Activated CD8-positive, alpha-beta memory T cell treated with anti-CD3 and anti-CD28 coated beads for 1 hour (primary cell): ENCODE results near the gene SSTR5.

Source experiments
- DNase-seq, 2 donors: peaks; one replicate each; pipeline ENCODE4 v3.0.0-alpha.2; 2020; ENCODE audit warnings: low read depth in 1 of 2; ENCODE audit errors: extremely low read depth in 1 of 2

Gene SSTR5

GRCh38 chr16:1038932-1039331, 33.6 kb upstream of the SSTR5 start:
- DNase-seq = no peak

GRCh38 chr16:1039762-1040161, 32.8 kb upstream of the SSTR5 start:
- DNase-seq = no peak

GRCh38 chr16:1040346-1040745, 32.2 kb upstream of the SSTR5 start:
- DNase-seq = no peak

GRCh38 chr16:1042049-1042744, 30.4 kb upstream of the SSTR5 start:
- DNase-seq = no peak

GRCh38 chr16:1042866-1043265, 29.7 kb upstream of the SSTR5 start:
- no peak for DNase-seq

GRCh38 chr16:1043881-1044451, 28.6 kb upstream of the SSTR5 start:
- DNase-seq = no peak

- DNase-seq = no peak
These were observed 27.9 kb upstream of the SSTR5 start for GRCh38 chr16:1044460-1045309.

- DNase-seq = no peak
These were observed 27.1 kb upstream of the SSTR5 start for GRCh38 chr16:1045310-1045992.

- DNase-seq = no peak
These were observed 26.3 kb upstream of the SSTR5 start for GRCh38 chr16:1045993-1046911.

GRCh38 chr16:1047123-1047522, 25.4 kb upstream of the SSTR5 start:
- DNase-seq = no peak

GRCh38 chr16:1047801-1048200, 24.7 kb upstream of the SSTR5 start:
- no peak for DNase-seq

- no peak for DNase-seq
These were observed 24.0 kb upstream of the SSTR5 start for GRCh38 chr16:1048442-1049112.

GRCh38 chr16:1049113-1049975, 23.2 kb upstream of the SSTR5 start:
- no peak for DNase-seq

- DNase-seq = no peak
These were observed 22.6 kb upstream of the SSTR5 start for GRCh38 chr16:1049976-1050247.

GRCh38 chr16:1050516-1050915, 22.0 kb upstream of the SSTR5 start:
- DNase-seq = no peak

GRCh38 chr16:1050921-1051320, 21.6 kb upstream of the SSTR5 start:
- no peak for DNase-seq

- no peak for DNase-seq
These were observed 21.1 kb upstream of the SSTR5 start for GRCh38 chr16:1051446-1051845.

- DNase-seq = no peak
These were observed 19.8 kb upstream of the SSTR5 start for GRCh38 chr16:1052721-1053120.

GRCh38 chr16:1053121-1053521, 19.4 kb upstream of the SSTR5 start:
- DNase-seq = no peak
